A204.1 (cell line): ENCODE measurements around the gene KRTAP10-1.
"Not testable (repeated sequence)": the region's sequence is repeated elsewhere in the genome, so short reads cannot be mapped to it uniquely, and the experiment has no call there.

Source experiments
- FAIRE-seq: peaks from 2 replicates; lab custom pipeline; 2012; peaks lifted over from hg19 to GRCh38; lab: Jason Lieb, UNC

The KRTAP10-1 gene, protein sequence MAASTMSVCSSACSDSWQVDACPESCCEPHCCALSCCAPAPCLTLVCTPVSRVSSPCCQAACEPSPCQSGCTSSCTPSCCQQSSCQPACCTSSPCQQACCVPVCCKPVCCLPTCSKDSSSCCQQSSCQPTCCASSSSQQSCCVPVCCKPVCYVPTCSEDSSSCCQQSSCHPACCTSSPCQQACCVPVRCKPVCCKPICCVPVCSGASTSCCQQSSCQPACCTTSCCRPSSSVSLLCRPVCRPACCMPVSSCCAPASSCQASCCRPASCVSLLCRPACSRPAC

DNA sequence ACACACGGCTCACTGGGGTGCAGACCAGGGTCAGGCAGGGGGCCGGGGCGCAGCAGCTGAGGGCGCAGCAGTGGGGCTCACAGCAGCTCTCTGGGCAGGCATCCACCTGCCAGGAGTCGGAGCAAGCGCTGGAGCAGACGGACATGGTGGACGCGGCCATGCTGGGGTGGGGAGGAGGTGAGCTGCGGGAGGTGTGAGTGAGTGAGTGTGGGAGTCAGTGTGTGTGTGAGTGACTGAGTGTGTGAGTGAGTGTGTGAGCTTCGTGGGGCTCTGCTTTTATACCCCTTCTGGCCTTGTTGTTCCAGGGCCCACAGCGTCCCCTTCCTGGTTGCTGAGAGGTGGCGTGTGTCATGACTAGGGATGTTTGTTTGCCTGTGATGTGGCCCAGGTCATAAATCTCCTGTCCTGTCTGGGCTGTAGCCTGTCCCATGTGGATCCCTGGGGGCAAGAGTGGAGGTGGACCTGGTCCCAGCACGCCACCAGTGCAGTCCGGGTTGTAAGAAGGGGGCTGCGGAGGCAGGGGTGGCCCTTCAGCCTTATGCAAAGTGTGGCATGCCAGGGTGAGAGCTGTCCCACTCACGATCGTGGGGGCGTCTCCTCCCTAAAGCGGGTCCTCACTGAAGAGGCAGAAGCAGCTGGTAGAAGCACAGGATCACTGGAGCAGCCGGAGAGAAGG, at the start of gene KRTAP10-1:
Gene KRTAP10-1, minus strand, starts transcription at position 205 of the 676 bp plus-strand sequence. Its CDS starts 45 bp downstream, at position 160.
- no peak for FAIRE-seq

DNA sequence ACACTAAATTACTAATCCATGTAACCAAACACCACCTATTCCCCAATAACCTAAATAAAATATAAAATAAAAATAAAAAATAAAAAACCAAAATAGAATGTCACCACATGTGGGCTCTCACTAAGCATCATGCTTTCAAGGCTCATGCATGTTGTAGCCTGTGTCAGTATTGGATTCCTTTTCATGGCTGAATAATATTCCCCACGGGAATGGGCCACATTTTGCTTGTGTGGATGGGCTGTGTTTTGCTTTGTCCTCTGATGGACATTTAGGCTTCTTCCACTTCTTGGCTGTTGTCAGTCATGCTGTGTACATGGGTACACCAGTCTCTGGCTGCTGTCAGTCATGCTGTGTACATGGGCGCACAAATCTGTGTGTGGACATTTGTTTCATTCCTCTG, 49.1 kb upstream of the KRTAP10-1 start:
- FAIRE-seq: no peak

DNA sequence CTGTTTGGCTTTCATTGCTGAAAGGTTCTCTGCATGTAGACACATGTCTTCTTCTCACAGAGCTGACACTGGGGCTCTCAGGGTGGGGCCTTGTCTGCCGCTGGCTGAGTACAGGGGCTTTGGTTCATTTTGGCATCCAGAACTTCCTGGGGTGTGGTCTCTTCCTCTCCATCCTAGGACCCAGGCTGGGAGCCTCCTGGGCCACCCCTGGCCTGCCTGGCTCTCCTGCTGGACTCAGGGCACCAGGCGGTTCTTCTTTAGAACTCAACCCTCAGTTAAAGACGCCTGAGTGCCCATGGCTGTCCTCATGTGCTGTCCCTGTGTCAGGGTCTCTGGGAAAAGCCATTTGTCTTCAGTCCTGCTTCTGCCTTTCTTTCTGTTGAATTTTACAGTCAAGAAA, 45.9 kb upstream of the KRTAP10-1 start:
- no peak for FAIRE-seq

DNA sequence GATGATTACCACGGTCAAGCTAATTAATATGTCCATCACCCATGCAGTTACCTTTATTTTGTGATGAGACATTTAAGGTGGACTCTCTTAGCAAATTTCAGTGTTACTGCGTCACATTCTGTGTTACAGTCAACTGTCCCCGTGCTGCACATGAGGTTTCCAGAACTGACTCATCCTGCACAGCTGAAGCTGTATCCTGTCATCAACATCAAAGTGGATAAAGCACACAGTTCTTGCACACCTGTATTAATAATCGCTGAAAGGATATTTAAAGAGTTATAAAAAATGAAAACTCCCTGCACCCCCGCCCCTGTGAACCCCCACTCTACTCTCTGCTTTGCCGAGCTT, 43.8 kb upstream of the KRTAP10-1 start:
- FAIRE-seq: no peak

DNA sequence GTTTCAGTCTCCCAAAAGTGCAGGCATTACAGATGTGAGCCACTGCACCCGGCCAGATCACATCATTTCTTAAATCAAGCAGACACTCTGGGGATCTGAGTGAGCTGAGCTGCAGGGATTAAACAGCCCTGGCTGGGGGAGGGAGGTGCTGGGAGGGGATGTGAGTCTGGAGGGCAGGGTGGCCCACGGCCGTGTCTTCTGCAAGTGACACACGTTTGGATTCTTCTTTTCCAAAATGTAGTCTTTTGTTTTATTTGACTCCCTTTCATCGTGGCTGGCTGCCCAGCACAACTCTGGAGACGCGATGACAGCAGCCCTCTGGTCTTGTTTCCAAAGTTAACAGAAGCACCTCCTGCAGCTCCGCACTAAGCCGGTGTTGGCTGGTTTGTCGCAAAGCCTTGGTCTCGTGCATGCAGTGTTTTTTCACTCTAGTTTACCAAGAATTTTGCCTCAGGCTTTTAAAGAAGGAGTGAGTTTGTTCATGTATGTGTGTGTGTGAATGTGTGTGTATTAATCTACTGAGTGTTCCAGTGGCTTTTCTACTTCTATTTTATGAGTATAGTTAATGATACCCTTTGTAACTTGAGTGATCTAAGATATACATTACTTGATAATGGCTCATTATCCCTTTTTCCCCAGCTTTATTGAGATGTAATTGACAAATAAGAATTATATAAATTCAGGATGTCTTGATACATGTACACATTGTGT, 43.2 kb upstream of the KRTAP10-1 start:
- no peak for FAIRE-seq

DNA sequence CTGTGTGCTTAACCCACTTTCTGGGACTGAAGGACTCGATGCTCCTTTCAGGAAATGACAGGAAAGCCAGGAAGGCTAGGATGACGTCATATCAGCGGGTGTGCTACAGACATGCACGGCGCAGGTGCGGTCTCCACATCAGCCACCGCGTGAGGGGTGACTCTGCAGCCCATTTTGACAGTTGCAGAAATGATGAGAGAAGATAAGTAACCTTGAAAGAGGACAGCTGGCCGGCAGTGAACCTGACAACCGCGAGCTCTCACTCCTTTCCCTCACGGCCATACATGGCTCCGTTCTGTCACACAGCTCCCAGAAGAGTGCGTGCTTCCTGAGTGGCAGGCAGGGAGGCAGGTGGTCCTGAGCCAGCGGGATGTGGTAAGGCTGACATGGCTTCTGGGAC, 42.1 kb upstream of the KRTAP10-1 start:
- no peak for FAIRE-seq

DNA sequence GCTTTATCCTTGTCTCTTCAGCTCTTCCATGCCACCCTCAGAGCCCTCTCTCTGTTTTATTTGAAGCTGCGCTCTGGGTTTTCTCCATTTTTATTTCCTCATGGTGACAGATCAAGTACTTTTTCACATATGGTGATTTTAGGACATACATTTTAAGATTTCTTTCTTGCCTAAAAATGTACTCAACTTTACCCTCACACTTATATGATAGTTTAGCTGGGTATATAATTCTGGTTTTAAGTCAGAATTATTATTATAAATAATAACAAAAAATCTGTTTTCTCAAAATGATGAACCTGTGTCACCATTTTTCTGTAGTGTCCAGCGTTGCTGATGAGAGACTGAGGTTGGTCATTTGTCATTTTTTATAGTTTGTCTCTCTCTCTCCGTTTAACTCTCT, 41.2 kb upstream of the KRTAP10-1 start:
- no peak for FAIRE-seq

DNA sequence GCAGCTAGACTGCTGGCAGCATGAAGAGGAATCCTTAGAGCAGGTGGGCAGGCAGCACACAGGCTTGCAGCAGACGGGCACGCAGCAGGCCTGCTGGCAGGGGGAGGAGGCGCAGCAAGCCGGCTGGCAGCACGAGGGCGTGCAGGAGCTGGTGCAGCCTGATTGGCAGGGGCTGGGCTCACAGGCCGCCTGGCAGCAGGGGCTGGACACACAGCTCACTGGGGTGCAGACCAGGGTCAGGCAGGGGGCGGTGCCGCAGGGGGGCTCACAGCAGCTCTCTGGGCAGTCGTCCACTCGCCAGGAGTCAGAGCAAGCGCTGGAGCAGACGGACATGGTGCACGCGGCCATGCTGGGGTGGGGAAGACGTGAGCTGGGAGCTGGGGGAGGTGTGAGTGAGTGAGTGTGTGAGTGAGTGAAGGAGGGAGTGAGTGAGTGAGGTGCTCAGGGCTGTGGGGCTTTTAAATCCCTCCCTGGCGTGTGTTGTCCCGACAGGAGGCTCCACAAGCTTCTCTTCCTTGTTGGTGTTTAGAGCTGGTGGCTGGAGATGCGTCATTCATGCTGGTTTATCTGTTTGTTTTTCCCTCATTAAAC, 40.3 kb upstream of the KRTAP10-1 start, which contains the start of gene KRTAP10-5:
Gene KRTAP10-5, minus strand, starts transcription at position 374 of the 591 bp plus-strand sequence. Its CDS starts 26 bp downstream, at position 348.
- FAIRE-seq: not testable (repeated sequence)

DNA sequence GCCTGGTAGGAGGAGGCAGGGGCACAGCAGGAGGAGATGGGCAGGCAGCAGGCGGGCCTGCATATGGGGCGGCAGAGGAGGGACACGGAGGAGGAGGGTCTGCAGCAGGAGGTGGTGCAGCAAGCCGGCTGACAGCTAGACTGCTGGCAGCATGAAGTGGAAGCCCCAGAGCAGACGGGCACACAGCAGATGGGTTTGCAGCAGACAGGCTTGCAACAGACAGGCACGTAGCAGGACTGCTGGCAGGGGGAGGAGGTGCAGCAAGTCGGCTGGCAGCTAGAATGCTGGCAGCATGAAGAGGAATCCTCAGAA, 39.8 kb upstream of the KRTAP10-1 start:
- FAIRE-seq: no peak

DNA sequence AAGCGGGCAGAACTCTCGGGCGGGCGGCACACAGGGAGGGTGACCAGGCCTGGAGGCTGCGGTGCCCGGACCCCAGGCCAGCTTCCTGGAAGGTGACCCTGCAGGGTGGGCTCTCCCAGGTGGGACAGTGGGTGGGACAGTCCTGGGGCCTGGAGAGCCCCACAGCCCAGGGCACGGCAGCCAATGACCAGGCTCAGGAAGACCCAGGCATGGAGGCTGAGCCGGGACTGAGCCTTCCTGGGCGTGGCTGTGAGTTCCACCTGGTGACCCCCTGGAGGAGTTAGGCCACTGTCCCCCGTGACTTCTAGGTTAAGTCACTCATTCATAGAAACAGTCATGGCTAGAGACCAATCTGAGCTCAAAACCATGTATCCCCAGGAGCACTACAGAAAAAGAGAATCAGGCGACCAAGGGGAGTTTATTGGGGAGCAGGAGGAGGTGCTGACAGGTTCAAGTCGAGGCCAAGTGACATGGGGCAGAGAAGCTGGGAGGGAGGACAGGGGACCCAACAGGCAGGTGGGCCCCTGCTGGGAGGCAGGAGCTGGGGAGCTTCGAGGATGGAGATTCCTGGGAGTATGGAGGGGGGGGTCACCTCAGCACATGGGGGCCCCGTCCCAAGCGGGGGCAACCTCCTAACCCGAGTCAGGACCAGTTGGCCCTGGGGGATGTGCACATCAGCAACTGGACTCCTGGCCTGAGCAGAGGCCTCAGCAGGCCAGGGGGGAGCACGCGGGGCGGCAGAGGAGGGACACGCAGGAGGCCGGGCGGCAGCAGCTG, 39.2 kb upstream of the KRTAP10-1 start:
- no peak for FAIRE-seq

DNA sequence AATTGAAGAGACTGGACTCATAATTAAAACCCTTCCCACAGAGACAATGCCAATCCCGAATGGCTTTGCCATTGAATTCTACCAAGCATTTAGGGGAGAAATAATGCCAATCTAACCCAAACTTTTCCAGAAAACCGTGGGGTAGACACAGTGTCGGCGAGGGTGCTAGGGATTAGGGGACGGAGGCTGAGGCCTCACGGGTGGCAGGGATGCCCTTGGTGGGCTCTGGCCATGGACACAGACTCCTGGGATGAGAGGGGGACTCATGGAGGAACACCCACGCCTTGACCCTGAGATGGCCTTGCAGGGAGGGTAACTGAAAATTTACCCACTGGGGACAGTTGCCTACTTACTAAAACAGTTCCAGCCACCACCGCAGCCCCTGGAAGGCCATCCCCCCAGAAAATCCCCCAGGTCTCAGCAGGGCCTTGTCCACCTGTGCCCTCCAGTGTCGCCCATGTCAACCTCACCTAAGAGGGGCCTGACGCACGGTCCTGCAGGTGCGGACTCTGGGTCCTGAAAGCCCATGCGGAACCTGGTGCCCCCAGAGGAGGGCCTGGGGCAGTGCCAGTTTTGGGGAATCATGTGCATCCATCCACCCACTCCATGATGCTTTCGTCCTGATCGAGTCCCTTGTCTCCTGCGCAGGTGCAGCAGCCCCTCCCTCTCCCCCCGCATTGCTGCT, 38.5 kb upstream of the KRTAP10-1 start:
- FAIRE-seq: no peak

DNA sequence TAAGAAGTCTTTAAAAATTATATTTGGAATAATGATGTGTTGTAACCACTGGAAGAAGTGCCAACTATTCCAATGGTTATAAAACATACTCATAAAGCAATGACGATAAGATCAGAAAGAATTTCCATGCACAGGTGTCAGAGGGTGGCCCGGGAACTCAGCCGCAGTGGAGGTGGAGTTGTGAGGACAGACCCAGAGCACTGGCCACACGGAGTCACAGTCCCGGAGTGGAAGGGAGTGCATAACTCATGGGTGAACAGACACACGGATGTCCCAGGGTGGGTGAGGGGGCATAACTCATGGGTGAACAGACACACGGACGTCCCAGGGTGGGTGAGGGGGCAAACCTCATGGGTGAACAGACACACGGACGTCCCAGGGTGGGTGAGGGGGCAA, 36.0 kb upstream of the KRTAP10-1 start:
- FAIRE-seq: no peak

DNA sequence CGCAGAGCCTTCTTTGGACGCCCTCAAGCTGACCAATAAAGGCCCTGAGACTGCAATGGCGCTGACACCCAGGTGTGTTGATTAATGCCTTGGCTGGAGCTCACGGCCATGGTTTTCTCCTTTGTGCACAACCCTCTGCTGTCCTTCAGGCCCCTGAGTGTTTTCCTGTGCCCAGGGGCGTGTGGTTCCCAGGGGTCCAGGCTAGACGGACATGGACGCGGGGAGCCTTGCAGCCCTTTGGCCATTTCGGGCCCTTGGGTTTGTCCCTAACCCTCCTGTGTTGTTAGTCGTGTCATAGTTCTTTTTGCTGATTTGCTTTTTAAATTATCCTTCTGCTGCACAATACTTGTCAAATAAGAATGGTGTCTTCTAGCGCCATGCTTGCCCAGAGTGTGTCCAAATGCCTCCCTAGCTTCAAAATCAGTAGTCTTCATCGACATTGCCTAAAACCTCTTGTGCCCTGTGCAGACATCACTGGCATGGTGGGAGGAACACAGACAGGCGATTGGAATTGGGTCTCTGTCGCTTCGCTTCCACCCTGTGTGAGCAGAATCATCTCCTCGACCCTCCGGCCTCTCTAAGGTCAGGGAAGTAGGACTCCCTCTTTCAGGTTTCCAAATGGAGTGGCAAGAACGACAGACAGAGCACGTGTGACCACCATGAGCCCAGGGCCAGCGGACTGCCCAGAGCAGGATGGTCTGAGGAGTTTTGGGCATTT, 35.5 kb upstream of the KRTAP10-1 start:
- FAIRE-seq: no peak

DNA sequence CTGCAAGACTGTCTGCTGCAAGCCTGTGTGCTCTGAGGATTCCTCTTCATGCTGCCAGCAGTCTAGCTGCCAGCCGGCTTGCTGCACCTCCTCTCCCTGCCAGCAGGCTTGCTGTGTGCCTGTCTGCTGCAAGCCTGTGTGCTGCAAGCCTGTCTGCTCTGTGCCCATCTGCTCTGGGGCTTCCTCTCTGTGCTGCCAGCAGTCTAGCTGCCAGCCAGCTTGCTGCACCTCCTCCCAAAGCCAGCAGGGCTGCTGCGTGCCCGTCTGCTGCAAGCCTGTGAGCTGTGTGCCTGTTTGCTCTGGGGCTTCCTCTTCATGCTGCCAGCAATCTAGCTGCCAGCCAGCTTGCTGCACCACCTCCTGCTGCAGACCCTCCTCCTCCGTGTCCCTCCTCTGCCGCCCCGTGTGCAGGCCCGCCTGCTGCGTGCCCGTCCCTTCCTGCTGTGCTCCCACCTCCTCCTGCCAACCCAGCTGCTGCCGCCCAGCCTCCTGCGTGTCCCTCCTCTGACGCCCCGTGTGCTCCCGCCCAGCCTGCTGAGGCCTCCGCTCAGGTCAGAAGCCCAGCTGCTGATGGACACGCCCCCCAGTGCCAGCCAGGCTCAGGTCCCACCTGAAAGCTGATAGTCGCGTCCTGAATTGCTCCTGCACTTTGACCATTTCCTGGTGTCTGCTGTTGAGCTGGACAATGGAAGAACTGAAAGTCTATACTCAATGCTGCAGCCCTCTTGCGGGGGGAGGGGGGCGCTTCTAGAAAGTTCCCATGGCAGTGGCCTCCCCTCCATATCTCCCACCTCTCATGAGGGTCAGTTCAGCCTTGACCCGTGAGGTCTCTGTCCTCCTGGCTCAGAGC, 34.7 kb upstream of the KRTAP10-1 start:
- no peak for FAIRE-seq

DNA sequence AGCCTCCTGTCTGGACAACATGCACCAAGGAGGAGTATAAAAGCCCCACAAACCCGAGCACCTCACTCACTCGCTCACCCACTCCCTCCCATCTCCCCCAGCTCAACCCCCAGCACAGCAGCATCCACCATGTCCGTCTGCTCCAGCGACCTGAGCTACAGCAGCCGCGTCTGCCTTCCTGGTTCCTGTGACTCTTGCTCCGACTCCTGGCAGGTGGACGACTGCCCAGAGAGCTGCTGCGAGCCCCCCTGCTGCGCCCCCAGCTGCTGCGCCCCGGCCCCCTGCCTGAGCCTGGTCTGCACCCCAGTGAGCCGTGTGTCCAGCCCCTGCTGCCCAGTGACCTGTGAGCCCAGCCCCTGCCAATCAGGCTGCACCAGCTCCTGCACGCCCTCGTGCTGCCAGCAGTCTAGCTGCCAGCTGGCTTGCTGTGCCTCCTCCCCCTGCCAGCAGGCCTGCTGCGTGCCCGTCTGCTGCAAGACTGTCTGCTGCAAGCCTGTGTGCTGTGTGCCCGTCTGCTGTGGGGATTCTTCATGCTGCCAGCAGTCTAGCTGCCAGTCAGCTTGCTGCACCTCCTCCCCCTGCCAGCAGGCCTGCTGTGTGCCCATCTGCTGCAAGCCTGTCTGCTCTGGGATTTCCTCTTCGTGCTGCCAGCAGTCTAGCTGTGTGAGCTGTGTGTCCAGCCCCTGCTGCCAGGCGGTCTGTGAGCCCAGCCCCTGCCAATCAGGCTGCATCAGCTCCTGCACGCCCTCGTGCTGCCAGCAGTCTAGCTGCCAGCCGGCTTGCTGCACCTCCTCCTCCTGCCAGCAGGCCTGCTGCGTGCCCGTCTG, 33.8 kb upstream of the KRTAP10-1 start, which contains the start of gene KRTAP10-4:
Gene KRTAP10-4, plus strand, starts transcription at position 100 of the 827 bp plus-strand sequence. Its CDS starts 30 bp downstream, at position 130.
- FAIRE-seq: not testable (repeated sequence)

DNA sequence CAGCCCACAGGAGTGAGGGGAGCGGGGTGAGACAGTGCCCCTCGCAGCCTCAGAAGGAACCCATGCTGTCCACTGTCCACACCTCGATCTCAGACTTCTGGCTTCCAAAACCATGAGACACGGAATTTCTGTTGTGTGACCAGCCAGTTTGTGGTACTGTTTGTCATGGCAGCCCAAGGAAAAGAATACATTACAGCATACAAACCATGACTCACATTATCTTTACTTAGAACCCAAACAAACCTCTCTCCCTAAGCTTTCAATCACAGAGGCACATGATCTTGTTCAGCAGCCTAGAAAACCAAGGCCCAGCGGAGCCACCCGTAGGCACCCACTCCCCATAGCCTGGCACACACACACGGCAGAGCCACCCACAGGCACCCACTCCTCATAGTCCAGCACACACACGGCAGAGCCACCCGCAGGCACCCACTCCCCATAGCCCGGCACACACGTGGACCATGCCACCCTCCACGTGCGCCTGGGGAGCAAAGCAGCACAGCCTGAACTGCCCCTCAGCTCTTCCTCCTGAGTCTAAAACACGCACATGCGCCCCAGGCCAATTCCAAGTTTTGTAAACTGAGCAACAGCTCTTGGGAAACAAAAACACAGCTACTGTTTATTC, 33.1 kb upstream of the KRTAP10-1 start:
- FAIRE-seq: no peak

DNA sequence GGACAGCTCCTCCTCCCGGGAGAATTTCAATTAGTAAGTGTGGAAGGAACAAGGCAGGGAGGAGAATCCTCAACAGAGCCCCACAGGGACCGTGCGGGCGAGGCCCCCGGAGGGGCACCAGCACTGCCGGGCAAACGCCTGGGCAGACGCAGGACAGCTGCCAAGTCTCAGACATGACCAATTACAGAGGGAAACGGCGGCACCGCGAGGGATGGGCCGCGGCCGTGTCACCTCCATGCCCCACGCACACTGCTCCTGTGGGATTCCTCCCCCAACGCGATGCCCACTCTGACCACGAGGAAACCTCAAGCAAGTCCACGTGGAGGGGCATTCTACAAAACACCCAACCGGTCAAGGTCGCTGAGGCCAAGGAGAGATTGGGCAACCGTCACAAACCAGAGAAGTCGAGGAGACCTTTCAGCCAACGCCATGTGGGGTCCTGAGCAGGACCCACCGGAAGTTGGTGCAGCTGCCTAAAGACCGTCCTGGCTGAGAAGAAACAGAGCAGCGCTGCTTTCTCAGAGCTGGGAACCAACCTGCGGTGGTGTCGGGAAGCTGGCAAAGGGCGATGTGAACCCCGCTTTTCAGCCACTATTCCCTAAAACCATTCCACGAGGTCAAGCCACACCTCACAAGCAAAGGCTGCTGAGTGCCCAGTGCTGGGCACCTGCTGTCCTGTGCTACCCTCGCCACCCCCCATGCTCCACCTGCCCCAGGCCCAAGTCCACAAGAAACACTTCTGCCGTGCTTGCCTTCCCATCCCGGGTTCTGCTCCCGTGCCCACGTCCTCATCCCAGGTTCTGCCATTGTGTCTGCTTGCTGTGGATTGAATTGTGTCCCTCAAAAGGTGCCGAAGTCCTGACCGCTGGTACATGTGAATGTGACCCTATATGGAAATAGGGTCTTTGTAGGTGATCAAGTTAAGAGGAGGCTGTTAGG, 32.1 kb upstream of the KRTAP10-1 start:
- no peak for FAIRE-seq
